GM18870 (cell line): Measurements from ENCODE around the gene AP2M1.
A peak's percentile ranks its signal among the peaks of the same experiment; 100 is the strongest.

ENCODE experiments used
- ATAC-seq: cut with Tn5 transposase; IDR thresholded peaks from one replicate; pipeline ENCODE4 v1.9.1; 2021; ENCODE audit warnings: moderate library complexity; ENCODE audit not compliant: unreplicated experiment

The AP2M1 gene

DNA sequence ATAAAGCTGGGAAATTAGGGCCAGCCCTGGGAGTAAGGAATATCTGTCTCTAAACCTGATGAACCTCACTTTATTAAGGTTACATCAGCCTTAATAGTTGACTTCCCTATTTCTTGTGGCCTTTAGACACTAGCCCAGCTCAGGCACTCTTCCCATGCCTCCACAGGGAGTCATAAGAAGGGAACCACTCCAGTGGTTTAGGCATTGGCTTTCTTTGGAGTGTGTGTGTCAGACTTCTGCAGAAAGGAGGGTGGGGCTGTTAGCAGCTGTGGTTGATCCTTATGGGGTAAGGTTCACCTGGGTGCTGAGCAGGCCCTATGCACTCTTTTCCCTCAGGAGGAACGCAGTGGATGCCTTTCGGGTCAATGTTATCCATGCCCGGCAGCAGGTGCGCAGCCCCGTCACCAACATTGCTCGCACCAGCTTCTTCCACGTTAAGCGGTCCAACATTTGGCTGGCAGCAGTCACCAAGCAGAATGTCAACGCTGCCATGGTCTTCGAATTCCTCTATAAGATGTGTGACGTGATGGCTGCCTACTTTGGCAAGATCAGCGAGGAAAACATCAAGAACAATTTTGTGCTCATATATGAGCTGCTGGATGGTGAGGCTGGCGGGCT is 4.0 kb downstream of the AP2M1 start:
- no peak for ATAC-seq

DNA sequence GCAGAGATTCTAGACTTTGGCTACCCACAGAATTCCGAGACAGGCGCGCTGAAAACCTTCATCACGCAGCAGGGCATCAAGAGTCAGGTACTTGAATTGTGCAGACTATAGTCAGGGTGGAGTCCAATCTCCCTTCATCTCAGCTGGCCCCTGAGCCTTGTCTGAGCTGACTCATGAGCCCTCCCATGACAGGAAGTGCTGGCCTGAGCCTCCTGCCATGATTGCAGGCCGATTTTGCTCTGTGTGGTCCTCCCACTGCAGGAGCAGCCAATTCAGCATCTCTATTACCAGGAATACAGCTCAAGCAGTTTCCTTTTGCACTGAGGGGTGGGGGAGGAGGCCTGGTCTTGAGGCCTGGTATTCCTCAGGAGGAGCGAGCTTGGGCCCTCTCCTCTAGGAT is 5.5 kb downstream of the AP2M1 start:
- no peak for ATAC-seq

DNA sequence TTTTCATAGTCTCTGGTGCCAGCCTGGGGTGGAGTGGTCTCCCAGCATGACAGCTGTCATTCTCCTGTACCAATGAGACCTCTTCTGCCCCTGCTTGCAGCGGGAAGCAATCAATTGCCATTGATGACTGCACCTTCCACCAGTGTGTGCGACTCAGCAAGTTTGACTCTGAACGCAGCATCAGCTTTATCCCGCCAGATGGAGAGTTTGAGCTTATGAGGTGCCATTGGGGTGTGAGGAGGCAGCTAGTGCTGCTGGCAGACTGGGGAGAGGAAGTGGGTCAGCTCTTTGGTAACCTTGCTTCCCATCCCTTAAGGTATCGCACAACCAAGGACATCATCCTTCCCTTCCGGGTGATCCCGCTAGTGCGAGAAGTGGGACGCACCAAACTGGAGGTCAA is 6.9 kb downstream of the AP2M1 start:
- ATAC-seq: no peak

DNA sequence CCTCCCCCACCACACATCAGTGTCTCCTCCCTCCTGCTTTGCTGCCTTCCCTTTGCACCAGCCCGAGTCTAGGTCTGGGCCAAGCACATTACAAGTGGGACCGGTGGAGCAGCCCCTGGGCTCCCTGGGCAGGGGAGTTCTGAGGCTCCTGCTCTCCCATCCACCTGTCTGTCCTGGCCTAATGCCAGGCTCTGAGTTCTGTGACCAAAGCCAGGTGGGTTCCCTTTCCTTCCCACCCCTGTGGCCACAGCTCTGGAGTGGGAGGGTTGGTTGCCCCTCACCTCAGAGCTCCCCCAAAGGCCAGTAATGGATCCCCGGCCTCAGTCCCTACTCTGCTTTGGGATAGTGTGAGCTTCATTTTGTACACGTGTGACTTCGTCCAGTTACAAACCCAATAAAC is 9.0 kb downstream of the AP2M1 start:
- ATAC-seq: no peak

DNA sequence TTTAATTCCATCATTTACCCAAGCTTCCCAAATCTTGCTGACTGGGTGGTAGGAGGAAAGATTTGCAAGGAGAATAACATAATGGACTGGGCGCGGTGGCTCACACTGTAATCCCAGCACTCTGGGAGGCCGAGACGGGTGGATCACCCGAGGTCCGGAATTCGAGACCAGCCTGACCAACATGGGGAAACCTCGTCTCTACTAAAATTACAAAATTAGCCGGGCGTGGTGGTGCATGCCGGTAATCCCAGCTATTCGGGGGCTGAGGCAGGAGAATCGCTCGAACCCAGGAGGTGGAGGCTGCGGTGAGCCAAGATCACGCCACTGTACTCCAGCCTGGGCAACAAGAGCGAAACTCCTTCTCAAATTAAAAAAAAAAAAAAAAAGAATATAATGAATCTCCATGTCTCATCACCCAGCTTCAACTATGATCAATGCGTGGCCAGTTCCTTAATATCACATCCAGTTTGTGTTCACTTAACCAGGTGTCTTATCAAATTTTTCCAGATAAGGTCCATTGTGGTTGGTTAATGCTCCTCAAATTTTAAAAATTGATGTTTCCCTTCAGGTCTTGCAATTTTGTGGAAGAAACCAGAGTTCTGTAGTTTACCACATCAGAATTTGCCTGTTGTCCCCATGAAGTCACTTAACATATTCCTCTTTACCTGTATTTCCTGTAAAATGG is 10.0 kb downstream of the AP2M1 start:
- no peak for ATAC-seq

DNA sequence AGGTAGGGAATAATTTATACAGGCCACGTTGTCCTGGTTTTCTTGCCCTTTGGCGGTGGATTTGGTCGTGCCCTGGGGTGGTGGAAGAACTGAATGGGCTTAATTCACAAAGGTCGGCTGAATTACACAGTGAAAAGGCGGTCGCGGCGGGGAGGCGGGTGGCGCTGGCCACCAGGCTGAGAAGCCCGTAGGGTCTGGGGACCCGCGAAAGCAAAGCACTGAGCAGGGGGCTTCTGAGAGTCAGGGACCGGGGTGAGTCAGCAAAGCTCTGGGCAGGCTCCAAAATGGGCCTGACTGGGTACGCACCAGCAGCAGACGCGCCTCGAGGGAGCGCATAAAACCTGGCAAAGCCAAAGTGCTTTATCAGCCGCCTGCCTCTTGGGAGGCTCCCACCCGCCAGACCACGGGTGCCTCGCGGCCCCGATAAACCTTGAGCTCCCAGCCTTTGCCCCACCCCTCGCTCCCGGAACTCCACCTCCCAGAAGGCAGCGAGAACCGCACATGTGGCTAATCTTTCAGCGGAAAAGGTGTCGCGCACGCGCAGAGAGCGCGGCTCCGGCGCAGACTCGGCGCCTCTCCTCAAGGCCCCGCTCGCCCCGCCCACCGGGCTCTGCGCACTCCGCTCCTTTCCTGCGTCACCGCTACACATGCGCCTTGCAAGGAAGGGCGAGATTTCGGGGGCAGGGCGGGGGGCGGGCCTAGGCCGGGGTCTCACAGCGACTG is 11.0 kb downstream of the AP2M1 start:
- peak; percentile 90 for ATAC-seq

DNA sequence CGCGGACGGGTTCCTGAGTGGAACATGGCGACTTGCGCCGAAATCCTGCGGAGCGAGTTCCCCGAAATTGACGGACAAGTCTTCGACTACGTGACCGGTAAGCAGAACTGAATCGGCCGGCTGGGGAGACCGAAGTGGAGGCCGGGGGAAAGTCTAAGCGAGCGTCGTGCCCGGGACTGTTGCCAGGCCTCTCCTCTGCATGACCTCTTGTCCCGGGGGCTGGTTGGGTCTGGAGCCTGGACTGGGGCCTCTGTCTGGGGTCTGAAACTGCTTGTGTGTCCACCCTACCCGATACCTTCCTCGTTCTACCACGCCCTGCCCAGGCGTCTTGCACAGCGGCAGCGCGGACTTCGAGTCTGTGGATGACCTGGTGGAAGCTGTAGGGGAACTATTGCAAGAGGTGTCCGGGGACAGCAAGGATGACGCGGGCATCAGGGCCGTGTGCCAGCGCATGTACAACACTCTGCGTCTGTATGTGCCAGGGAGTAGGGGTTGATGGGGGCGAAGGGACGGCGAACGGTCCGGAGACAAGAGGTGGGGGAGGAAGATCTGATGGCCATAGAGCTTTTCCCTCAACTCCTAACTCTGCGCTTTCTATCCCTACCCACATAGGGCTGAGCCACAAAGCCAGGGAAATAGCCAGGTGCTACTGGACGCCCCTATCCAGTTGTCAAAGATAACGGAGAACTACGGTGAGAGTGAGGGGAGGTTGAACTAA is 11.7 kb downstream of the AP2M1 start, which contains the start of gene ABCF3:
TSS of gene ABCF3 (plus strand) at position 16 of the 718 bp plus-strand sequence. CDS start at position 25, 9 bp downstream.
- ATAC-seq: peak; percentile 8

DNA sequence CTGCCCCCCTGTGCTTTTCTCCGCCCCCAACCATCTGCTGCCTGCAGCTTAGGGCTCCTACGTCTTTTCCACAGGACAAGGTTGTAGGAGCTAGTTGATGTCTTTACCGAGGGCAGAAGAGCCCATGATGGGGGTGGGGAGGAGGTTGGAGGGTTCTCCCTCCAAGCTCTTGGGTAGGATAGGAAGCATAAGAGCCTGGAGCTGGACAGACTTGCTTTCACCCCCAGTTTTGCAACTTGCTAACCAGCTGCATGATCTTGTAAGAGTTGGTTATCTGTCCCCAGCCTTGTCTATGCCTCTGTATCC is 12.2 kb downstream of the AP2M1 start:
- ATAC-seq: no peak

DNA sequence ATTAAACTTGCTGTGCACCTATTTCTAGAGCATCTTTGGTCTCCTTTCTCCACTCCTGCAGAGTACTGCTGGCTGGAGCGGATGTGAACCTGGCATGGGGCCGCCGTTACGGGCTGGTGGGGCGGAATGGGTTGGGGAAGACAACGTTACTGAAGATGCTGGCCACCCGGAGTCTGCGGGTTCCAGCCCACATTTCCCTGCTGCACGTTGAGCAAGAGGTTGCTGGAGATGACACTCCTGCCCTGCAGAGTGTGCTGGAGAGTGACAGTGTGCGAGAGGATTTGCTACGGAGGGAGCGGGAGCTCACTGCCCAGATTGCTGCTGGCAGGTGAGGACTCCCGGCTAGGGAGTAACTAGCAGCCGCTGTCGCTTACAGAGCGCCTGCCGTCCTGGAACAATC is 13.4 kb downstream of the AP2M1 start:
- no peak for ATAC-seq

DNA sequence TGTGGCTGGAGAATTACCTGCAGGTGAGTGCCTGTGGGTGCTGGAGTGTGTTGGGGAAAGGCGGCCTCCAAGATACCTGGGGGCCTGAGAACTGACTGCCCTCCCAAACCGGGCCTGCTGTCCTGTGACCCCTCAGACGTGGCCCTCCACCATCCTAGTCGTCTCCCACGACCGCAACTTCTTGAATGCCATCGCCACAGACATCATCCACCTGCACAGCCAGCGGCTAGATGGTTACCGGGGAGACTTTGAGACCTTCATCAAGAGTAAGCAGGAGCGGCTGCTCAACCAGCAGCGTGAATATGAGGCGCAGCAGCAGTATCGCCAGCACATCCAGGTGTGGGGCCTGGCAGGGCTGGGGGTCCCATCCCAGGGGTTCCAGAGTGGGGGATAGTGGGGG is 14.8 kb downstream of the AP2M1 start:
- ATAC-seq: no peak

DNA sequence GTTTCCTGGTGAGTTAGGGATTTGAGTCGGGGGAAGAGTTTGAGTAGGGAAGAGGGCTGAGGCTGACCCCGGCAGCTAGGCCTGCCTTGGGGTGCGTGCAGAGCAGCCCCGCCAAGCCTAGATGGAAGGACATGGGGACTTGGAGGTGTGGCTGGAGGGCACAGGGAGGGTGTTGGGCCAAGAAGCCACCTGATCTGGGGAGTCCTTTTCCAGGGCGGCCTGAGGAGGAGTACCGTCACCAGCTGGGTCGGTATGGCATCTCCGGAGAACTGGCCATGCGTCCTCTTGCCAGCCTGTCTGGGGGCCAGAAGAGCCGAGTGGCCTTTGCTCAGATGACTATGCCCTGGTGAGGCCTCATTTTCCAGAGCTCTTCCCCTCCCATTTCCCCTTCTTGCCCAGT is 18.2 kb downstream of the AP2M1 start:
- no peak for ATAC-seq

DNA sequence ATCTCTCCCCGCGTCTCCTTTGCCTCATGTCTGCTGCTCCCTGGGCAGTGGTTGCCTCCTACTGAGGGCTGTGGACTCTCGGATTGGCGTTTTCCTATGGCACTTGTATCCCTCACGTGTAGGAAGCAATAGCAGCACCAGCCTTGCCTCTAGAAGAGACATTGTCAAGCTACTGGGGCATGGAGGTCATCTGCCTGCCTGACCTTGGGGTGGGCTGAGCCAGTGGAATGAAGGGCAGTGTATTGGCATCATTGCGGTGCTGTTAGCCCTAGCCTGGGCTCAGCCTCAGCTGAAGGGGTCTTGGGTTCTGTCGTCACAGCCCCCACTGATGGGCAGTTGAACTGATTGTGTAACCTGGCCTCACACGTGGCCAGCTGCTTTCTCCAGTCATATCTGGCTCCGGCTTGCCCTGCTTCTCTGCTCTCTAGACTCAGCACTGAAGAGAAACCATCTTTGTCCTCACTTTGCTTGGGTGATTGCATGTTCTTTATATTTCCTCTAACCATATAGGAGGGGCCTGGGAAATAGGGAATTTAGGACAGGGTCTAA is 19.4 kb downstream of the AP2M1 start:
- ATAC-seq: no peak

DNA sequence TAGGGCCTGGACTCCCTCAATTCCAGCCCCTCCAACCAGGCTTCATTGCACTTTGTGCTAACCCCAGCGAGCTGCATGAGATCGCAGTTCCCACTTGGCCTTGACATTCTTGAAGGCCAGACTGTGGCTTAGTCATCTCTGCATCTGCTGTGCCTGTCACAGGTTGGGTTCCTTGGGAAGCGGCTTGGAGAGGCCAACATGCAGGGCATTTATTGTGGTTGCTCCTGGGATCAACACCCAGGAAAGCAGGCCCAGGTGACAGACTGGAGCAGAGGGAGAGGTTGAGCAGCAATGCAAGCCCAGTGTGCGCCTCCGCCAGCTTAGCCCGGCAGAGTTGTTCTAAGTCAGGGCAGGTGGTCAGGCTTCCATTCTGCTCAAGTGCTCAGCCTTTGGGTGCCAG is 21.9 kb downstream of the AP2M1 start:
- ATAC-seq: no peak

DNA sequence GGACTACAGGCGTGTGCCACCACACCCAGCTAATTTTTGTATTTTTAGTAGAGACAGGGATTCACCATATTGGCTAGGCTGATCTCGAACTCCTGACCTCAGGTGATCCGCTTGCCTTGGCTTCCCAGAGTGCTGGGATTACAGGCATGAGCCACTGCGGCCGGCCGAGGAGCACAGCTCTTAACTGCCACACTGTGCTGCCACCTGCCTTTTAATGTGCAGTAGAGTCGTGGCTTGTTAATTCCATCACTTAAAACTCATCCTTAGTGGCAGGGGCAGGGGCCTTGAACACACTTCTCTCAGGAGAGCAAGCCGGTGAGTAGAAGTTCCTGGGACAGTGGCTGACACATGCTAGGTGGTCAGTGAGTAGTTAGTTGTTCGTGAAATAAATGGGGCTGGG is 23.9 kb downstream of the AP2M1 start:
- ATAC-seq: no peak

DNA sequence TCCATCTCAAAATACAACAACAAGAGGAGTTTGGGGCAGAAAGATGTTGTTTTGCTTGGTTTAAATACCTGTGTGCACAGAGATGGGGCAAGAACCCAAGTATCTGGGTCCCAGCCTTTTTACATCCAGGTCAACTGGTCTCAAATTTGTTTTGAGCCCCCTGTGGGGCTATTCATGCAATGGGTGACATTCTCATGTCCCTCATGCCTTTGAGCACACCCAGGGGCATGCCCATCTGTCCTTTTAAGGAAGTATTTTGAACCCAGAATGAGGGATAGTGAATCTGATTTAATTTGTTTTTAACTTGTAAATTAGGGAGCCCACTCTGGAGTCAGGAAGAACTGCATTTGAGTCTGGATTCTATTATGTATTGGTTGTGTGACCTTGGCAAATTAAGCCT is 26.2 kb downstream of the AP2M1 start:
- ATAC-seq: no peak

DNA sequence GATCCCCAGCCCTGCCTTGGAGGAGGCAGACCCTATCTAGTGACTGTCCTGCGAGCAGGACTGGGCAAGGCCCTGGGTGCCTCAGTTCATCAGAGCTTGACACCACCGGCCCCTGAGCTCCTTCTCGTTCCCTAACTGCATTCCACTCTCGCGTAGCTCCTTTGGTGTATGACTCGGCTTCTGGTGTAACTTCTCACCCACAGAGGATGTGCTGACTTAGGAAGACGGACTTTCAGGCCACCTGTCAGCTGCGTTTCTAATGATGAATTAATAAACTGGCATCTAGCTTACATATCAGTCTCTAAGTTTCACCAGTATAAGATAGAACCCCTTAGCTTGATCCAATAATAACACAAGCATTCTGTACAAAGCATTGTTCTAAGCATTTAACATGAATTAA is 28.9 kb downstream of the AP2M1 start:
- ATAC-seq: no peak

DNA sequence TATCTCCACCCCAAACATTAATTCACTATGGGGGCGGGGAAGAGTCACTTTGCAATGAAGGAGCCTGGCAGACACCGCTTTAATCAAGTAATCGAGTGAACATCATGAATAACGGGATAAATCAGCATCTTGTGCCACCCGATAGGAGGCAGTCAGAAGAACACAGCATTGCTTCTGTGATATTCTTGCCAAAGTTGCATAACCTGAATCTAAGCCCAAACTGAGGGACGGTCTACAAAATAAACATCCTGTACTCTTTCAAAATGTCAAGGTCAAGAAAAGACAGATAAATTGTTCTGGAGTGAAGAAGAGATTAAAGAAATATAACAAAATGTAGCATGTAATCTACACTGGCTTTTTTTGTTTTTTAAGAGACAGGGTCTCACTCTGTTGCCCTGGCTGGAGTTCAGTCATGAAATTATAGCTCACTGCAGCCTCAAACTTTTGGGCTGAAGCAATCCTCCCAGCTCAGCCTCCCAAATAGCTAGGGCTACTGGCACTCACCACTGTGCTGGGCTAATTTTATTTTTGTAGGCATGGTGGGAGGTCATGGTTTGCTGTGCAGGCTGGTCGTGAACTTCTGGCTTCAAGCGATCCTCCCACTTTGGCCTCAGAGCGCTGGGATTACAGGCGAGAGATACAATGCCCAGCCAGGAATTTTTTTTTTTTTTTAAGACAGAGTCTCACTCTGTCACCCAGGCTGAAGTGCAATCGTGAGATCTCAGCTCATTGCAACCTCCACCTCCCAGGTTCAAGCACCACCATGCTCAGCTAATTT is 34.7 kb downstream of the AP2M1 start:
- ATAC-seq: no peak

DNA sequence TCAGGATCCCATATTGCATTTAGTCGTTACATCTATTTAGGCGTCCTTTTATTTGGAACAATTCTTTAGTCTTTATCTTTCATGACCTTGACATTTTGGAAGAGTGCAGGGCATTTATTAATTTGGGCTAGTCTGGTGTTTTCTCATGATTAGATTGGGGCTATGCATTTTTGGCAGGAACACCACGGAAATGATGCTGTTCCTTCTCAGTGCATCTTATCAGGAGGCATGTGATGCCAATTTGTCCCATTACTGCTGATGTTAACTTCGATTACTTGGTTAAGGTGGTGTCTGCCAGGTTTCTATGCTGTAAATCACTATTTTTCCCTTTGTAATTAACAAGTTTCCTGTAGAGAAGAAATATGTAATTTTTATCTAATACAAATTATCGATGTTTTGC is 36.6 kb downstream of the AP2M1 start:
- ATAC-seq: no peak

DNA sequence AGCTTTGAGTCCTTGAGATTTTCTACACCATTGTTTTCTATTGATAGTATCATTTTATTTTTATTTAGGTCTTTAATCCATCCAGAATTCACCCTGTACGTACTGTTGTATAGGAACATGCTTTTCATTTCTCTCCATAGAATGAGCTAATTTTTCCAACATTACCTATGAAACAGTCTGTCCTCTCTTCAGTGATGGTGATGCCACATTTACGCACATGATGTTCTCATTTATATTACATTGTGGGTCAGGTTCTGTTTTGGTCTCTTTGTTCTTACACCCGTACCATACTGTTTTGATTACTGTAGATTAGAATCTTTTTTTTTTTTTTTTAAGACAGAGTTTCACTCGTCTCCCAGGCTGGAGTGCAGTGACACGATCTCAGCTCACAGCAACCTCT is 37.1 kb downstream of the AP2M1 start:
- ATAC-seq: no peak

DNA sequence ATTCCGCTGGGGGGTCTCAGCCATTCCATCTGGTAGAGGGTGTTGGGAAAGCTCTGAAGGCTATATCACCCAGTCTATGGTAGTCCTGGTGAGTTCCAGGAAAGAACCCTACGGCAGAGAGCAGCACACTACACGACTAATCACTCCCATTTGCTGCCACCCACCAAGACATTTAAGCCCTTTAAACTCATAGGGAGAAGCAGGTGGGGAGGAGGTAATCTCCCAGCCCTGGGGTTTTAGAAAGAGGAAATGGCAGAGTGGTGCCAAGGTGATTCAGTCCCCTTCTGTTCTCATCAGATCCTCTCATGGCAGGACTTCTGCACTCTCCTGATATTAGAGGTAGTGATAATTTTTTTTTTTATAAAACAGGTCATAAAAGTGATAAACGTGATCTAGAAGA is 44.2 kb downstream of the AP2M1 start:
- ATAC-seq: no peak

DNA sequence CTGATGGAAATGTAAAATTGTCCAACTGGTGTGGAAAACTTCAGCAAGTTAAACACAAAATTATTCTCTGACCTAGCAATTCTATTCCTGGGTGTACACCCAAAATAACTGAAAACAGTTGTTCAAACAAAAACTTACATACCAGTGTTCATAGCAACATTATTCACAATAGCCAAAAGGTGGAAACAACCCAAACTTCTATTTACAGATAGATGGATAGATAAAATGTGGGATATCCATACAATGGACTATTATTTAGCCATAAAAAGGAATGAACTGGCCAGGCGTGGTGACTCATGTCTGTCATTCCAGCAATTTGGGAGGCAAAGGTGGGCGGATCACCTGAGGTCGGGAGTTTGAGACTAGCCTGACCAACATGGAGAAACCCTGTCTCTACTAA is 47.9 kb downstream of the AP2M1 start:
- no peak for ATAC-seq
